GM18520 (cell line): ENCODE measurements around the gene RFTN2.
"Not testable (repeated sequence)": the region's sequence is repeated elsewhere in the genome, so short reads cannot be mapped to it uniquely, and the experiment has no call there.

Experiments
- ATAC-seq: cut with Tn5 transposase; IDR thresholded peaks from one replicate; pipeline ENCODE4 v1.9.1; 2021; ENCODE audit not compliant: unreplicated experiment

The RFTN2 gene, protein sequence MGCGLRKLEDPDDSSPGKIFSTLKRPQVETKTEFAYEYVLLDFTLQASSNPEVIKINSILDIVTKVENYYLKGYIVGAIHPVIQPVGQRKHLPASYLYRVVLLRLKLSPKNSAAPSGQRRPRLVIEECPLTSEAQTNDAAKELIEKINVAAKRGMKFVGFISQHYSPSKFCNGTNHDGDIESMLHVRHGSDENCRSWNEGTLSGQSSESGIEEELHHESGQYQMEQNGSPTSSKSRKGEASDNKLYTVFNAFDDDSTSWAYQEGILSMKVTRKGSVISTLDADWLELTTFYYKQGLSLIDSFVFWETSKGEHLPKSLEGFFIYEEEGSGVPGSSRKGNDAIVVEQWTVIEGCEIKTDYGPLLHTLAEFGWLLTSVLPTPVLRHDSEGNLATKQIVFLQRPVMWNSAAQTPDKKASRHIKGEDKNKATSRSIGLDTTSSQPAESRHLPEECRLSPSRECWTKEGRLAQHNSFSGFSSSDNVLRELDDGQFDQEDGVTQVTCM

DNA sequence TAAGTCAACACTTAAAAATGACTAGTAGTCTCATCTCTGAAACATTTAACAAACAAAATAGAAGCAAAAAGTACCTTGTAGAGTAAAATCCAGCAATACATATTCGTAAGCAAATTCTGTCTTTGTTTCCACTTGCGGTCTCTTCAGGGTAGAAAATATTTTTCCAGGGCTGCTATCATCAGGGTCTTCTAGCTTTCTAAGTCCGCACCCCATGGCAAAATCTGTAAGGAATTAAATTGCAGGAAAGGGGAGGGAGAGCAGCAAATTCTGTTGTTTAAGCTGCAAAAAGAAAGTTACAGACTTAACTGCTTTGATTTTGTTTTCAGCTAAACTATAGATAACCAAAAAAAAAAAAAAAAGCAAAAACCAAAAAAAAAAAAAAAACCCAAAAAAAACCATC lies at the start of gene RFTN2:
Gene RFTN2 (minus strand): TSS at position 342 of the 400 bp plus-strand sequence. CDS start 129 bp downstream, at position 213.
- ATAC-seq = no peak

DNA sequence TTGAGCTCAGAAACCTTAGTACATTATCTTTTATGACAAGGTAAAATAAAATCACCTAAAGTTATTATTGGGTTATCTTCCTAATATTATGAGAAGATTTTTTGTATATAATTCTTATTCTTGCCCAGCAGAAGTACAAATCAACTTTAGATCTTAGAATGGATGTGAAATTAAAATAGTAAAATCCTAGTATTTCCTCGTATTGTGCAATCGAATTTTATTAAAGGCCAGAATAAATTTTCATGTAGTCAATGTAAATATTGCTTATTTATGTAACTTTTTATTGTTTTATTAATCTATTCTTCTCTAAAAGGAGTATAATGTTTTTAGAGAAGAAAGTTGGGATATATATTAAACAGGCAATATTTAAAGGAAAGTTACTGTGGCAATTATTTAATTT lies 42.5 kb upstream of the RFTN2 start:
- ATAC-seq = no peak

DNA sequence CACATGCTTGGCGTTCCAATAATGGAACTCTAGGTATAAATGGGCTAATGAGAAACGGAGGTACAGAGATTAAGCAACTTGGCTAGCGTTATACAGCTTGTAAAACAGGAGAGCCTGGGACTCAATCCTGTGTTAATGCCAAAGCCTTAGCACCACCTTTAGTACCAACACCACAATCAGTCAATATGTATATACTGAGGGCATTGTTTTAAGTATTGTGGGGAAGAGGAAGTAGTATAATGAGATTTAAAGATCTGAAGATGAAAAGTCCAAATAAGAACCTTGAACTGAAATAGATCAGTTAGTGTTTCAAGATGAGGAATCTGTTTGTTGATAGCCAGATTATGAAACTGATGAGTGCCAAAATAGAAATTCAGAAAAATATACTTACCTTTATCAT lies 37.9 kb upstream of the RFTN2 start:
- ATAC-seq = no peak

DNA sequence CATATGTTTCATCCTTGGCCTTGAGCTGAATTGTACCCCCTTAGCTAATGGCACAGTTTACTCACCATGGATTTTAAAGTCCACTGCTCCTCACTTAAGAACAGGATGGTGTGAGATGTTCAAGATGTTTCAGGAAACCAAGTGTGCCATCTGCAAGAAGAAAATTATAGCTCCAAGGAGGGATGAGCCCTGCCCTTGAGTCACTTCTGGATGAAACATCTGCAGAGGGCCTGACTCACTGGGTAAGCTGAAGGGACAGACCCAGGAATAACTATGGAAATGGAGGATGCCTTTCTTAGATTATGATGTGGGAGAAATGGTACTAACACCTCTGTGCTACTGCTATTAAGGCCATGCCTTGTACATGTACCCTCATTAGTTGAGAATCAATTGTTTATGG lies 36.2 kb upstream of the RFTN2 start:
- no peak for ATAC-seq

DNA sequence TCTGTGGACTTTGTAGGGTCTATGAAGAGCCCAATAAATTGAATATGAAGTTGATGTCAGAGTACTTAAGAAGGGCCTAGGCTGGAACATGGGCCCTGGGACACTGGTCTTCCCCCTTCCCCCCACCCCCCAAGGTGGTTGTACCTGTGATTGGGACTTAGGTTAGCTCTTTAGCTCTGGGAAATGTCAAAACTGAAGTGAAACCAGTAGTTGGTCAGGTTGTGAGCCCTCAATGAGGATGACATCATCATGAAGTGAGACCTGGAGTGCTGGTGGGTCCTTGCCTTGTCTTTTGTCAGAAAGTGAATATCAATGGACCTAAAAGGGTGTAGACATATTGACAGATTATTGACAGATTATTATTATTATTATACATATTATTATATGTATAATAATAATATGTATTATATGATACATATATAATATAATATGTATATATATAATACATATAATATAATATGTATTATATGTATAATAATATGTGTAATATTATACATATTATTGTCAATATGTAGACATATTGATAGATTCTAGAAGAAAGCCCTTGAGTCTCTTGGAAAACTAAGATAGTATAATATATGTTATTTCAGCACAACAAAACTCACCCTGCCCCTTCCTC lies 35.1 kb upstream of the RFTN2 start:
- ATAC-seq = peak; percentile 88

DNA sequence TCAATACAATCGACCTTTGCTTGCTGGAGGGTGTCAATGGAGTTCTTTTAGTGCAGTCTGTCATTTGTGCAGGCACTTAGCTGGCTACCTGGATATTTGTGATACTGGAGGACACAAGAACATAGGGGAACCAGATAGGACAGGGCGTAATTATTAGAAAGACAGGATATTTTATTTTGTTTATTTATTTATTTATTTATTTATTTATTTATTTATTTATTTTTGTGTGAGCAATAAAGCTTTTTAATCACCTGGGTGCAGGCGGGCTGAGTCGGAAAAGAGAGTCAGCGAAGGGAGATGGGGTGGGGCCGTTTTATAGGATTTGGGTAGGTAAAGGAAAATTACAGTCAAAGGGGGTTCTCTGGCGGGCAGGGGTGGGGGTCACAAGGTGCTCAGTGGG lies 33.8 kb upstream of the RFTN2 start:
- ATAC-seq = not testable (repeated sequence)

DNA sequence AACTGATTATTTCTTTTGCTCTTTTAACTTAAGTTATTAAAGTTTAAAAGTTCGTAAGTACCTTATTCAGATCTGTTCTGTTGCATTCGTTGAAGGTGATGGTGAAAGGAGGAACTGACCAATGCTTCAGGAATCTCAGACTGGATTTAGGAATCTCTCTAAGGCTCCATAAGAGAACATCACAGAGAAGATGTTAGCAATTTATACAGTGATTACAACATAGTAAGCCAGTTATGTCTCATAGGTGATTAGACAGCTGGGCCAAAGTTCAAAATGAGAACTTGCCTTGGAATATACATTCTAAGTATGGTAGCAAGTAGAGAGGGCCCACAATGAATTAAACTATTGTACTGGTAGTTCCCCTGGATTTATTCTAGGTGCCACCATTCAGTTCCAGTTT lies 32.9 kb upstream of the RFTN2 start:
- ATAC-seq = no peak

DNA sequence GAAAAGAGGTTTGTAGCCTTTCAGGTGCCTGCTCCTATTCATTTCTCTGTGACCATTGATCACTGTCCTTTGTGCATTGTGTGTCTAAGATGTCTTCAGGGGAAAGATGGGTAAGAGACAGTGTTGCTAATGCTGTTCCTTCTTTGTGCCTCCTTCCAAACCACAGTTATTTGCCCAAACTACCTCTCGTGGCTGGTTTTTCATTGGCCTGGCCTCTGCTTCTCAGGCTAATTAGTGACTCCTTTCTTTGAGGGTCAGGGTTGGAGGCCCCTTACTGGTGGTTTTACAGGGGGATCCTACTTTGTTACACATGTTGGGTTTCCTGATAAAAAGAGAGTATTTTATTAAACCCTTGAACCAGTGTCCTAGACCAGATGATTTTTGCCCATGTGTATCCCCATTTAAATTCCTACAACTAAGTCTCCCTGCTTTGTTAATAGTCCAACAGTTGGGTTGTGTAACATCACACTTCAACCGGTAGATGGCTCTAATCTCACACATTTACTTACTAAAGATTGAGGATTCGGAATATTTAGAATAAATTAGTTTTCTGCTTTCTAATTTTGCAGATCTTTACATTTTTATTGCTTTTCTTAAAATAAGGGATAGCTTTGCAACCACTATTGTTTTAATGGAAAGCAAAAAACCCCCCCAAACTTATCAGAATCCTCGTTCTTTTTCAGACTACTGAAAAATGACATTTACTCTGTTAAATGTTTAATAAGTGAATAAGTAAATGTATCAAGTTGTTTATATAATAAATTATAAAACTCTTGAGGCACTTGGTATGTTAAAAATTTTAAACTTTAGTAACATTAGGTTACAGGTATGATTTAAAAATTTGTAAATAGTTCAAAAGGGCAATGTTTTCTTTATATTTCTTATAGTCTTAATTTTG lies 32.2 kb upstream of the RFTN2 start:
- no peak for ATAC-seq

DNA sequence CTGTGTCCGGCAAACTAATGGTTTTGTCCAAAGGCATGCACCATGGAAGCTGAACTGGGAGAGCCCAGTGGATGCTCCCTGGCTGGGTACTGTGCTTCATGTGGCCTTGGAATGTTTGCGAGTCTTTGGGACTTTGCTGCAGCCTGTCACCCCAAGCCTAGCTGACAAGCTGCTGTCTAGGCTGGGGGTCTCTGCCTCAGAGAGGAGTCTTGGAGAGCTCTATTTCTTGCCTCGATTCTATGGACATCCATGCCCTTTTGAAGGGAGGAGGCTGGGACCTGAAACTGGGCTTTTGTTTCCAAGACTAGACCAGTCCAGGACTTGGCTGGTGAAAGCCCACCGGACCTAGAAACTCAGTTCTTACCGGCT lies 31.4 kb upstream of the RFTN2 start:
- ATAC-seq = no peak

DNA sequence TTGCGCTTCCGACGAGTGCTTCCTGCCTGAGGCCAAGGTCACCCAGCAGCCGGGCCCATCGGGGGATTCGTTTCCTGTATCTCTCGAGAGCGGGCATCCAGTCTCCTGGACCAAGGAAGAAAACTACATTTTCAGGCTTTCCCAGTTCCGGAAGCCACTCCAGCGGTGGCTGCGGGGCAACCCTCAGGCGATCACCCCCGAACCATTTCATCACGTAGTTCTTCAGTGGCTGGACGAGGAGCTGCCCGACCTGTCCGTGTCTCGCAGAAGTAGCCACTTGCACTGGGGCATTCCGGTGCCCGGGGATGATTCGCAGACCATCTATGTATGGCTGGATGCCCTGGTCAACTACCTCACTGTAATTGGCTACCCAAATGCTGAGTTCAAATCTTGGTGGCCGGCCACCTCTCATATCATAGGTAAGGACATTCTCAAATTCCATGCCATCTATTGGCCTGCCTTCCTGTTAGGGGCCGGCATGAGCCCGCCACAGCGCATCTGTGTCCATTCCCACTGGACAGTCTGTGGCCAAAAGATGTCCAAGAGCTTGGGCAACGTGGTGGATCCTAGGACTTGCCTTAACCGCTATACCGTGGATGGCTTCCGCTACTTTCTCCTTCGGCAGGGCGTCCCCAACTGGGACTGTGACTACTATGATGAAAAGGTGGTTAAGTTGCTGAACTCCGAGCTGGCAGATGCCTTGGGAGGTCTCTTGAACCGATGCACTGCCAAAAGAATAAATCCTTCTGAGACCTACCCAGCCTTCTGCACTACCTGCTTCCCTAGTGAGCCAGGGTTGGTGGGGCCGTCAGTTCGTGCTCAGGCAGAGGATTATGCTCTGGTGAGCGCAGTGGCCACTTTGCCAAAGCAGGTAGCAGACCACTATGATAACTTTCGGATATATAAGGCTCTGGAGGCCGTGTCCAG lies 30.8 kb upstream of the RFTN2 start:
- no peak for ATAC-seq

DNA sequence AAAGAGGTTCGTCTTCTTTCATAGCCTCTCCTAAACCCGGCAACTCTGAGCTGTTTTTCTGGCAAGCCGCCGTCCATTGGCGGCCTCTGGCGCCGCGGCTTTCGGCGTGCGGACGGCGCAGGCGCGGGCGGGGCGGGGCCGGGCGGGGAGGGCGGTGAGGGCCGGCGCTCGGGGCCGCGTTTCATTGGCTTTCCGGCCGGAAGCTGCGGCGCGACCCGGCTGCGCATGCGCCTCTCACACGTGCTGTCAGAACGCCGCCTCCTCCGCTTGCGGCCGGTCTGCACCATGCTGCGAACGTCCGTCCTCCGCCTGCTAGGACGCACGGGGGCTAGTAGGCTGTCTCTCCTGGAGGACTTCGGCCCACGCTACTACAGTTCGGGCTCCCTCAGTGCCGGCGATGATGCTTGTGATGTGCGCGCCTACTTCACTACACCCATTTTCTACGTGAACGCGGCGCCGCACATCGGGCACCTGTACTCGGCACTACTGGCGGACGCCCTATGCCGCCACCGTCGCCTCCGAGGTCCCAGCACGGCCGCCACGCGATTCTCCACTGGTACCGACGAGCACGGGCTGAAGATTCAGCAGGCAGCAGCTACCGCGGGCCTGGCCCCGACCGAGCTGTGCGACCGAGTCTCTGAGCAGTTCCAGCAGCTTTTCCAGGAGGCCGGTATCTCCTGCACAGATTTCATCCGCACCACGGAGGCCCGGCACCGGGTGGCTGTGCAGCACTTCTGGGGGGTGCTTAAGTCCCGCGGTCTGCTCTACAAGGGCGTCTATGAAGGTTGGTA lies 29.9 kb upstream of the RFTN2 start, which contains the start of gene MARS2:
Gene MARS2 (plus strand): TSS at position 249 of the 791 bp plus-strand sequence. CDS start 37 bp downstream, at position 286.
- peak; percentile 86 for ATAC-seq

DNA sequence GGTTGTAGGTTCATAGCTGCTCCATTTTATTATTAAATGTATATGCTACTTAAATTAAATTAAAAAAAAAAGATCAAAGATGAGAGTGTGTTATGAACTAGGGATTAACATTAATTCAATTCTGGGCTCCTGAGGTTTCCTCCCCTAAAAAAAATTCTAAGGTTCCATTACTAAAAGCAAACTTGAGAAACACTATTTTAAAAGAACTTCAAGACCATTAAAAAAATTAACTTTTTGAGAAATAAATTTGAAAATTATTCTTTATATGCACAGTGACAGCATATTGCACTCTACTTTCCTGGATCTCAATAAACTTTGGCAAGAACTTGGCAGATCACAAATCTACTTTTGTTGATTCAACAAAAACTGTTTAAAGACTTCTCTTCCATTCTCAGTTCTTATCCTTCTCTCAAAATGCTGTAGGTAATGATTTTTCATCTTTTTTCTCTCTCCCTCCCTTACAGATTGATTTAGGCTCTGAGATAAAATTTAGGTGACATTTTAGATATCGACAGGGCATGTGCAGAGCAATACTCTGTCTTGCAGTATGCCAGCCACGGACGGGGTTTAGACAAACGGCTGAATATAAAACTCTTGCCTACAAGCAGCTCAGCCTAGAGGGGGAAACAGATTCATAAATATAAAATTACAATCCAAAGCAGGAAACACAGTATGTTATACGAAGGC lies 29.2 kb upstream of the RFTN2 start:
- ATAC-seq = peak; percentile 16

DNA sequence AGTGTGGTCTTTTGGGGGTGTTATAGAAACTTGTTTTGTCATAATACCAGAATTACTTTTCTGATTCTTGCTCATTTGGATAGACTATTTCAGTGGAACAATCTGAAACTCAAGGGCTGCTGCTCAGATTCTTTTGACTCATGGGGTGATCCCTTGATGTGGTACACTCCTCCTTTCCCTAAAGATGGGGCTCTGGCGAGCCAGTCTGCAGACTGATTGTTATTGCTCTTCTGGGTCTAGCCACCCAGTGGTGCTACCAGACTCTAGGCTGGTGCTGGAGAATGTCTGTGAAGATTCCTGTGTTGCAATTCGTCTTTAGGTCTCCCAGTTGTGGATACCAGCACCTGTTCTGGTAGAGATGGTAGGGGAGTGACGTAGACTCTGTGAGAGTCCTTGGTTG lies 25.6 kb upstream of the RFTN2 start:
- no peak for ATAC-seq

DNA sequence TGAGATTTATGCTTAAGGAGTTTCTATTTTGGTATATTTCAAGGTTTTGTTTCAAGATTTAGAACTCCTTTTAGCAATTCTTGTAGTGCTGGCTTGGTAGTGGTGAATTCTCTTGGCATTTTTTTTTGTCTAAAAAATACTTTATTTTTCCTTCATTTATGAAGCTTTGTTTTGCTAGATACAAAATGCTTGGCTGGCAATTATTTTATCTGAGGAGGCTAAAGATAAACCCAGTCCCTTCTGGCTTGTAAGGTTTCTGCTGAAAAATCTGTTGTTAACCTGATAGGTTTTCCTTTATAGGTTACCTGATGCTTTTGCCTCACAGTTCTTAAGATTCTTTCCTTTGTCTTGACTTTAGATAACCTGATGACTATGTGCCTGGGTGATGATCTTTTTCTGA lies 24.3 kb upstream of the RFTN2 start:
- not testable (repeated sequence) for ATAC-seq

DNA sequence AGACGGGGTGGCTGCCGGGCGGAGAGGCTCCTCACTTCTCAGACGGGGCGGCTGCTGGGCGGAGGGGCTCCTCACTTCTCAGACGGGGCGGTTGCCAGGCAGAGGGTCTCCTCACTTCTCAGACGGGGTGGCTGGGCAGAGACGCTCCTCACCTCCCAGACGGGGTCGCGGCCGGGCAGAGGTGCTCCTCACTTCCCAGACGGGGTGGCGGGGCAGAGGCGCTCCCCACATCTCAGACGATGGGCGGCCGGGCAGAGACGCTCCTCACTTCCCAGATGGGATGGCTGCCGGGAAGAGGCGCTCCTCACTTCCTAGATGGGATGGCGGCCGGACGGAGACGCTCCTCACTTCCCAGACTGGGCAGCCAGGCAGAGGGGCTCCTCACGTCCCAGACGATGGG lies 21.2 kb upstream of the RFTN2 start:
- not testable (repeated sequence) for ATAC-seq

DNA sequence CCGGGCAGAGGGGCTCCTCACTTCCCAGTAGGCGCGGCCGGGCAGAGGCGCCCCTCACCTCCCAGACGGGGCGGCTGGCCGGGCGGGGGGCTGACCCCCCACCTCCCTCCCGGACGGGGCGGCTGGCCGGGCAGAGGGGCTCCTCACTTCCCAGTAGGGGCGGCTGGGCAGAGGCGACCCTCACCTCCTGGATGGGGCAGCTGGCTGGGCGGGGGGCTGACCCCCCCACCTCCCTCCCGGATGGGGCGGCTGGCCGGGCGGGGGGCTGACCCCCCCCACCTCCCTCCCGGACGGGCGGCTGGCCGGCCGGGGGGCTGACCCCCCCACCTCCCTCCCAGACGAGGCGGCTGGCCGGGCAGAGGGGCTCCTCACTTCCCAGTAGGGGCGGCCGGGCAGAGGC lies 20.6 kb upstream of the RFTN2 start:
- not testable (repeated sequence) for ATAC-seq

DNA sequence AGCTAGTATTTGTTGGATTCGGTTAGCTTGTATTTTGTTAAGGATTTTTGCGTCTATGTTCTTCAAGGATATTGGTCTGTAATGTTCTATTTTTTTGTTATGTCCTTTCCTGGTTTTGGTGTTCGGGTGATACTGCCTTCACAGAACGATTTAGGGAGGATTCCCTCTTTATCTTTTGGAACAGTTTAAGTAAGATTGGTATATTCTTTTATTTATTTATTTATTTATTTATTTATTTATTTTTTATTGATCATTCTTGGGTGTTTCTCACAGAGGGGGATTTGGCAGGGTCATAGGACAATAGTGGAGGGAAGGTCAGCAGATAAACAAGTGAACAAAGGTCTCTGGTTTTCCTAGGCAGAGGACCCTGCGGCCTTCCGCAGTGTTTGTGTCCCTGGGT lies 19.8 kb upstream of the RFTN2 start:
- ATAC-seq = not testable (repeated sequence)

DNA sequence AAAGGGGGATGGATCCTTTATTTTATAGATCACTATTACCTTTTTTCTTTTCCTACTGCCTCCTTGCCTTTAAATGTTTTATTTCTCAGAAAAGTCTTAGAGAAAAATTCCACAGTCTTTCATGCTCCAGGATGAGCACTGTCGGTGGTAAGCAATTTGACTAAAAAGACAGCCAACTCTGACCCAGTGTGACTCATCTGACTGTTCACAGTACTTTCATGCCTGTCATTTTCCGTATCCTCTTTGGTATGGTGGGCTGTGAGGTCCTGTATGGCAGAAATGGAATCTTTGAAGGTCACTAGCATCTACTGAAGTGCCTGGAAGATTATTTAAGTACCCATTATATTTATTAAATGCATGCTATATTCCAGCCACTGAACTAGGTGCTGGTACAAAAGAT lies 2.1 kb upstream of the RFTN2 start:
- ATAC-seq = no peak

DNA sequence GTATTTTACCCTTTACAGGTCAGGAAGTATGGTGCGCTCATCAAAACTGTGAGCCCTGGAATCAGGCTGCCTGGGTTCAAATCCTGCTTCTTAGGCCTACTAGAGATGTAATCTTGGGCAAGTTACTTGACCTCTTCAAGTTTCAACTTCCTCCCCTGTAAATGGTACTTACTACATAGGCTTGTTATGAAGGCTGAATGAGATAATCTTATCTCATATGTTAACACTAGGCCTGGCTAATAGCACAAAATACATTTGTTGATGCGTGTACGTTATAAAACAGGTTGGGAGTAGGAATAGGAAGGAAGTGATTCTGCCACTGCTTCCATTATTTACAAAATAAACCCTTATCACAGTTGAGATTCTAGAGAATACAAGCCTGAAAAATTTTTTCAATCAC lies 1.7 kb upstream of the RFTN2 start:
- no peak for ATAC-seq
